ENCODE measurements around the gene PTGIR. TPM values are rescaled to one million over a fixed set of nuclear protein-coding genes. Genes with fewer than 3 reads are reported as not detected.

The PTGIR gene
- total and polyA plus RNA-seq, 2 of the 4 experiments (the other 2 are of a cell fraction): 0.54 to 5.3 TPM

DNA sequence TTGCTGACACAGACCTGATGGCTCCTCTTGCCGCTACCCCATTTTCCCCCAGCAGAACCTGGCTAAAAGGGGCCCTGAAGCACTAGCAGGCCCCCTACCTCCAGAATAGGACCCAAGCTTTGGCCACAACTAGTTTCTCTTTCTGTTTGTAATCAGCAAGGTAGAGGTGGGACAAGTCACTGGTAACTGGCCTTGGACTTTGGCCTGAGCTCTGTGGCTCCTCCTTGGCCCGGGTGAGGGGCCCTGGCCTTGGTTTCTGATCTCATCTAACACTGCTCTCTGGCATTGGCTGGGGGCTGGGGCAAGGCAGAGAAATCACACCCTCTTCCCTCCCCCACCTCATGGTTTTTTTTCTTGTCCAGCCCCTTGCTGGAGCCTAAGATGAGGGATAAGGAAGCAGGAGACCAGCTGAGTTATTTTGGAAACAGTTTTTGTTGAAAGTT lies 21.7 kb downstream of the PTGIR start:
- H3K14ac ChIP-seq (replicated peaks; ENCODE audit: low read depth, low read length): peak overlapping the region; percentile 52
- no peak overlapping the region for H2BK20ac ChIP-seq (ENCODE audit: low read depth, low read length)
- H3K56ac ChIP-seq (ENCODE audit: extremely low read depth, insufficient read depth, low read length): no peak overlapping the region
- peak overlapping the region; percentile 19 for H3K23ac ChIP-seq (ENCODE audit: low read depth, low read length)
- peaks cover 28% of the 10 kb centered on the region for H3K36me3 ChIP-seq (ENCODE audit: control insufficient read depth, insufficient read depth, low read length)
- 0 out of 4 replicates have a peak overlapping the region, but pooled peaks of 1 of the 2 experiments have one; percentile 17 for H4K8ac ChIP-seq (ENCODE audit: low read depth in 2 of 2, low read length in 2 of 2)
- no peak overlapping the region for H2BK120ac ChIP-seq (ENCODE audit: low read depth, low read length)
- peak overlapping the region; percentile 99 for H2AK9ac ChIP-seq (replicated peaks; ENCODE audit: low read depth, low read length, poor library complexity)
- dilution Hi-C loops (cut with HindIII; ENCODE audit: low sequenced_read_pairs, unreplicated experiment): no loop called here
- in situ Hi-C loops (cut with MboI; ENCODE audit: low sequenced_read_pairs): no loop called here
- ChIA-PET POLR2A (ENCODE audit: unreplicated experiment) (no interaction called here), CTCF (no interaction called here)
- H3K18ac ChIP-seq (ENCODE audit: low read depth, low read length): no peak overlapping the region
- H3K9ac ChIP-seq (ENCODE audit: low read depth, low read length): peak overlapping the region; percentile 96
- no peak overlapping the region for H2BK5ac ChIP-seq (ENCODE audit: low read depth, low read length, poor library complexity, severe bottlenecking)
- H3K27me3 ChIP-seq (ENCODE audit: control insufficient read depth, insufficient read depth, low read length): no peaks in the 10 kb centered on the region
- H3K4me1 ChIP-seq (ENCODE audit: control insufficient read depth, insufficient read depth, low read length): peaks cover 15% of the 10 kb centered on the region
- H3K4me3 ChIP-seq (ENCODE audit: insufficient read depth, low read depth, low read length): peak overlapping the region; percentile 87
- ATAC-seq (ENCODE audit: low read depth) (no peak), DNase-seq (no peak)
- H3K4me2 ChIP-seq (ENCODE audit: low read depth, low read length): peak overlapping the region; percentile 91
- intact Hi-C loops (cut with micrococcal nuclease): no loop called here
- no TSS peak for BruUV-seq (replicated peaks)
- peaks cover 3 to 66% of the 10 kb centered on the region in 2 experiments; a peak in 3 of 4 replicates for H3K79me1 ChIP-seq (ENCODE audit: low read depth in 1 of 2, low read length in 2 of 2)
- peak overlapping the region; percentile 40; the same call in 1 of the 2 replicates for H3K4ac ChIP-seq (ENCODE audit: low read depth, low read length)
- peaks cover 16% of the 10 kb centered on the region for H3K9me1 ChIP-seq (ENCODE audit: insufficient read depth, low read length)
- TF ChIP-seq, protein P1, sequence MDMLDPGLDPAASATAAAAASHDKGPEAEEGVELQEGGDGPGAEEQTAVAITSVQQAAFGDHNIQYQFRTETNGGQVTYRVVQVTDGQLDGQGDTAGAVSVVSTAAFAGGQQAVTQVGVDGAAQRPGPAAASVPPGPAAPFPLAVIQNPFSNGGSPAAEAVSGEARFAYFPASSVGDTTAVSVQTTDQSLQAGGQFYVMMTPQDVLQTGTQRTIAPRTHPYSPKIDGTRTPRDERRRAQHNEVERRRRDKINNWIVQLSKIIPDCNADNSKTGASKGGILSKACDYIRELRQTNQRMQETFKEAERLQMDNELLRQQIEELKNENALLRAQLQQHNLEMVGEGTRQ (IDR thresholded peaks at IDR 0.05; ENCODE audit: low read depth, low read length): no peak
- no peak for TF ChIP-seq MAFK (IDR thresholded peaks at IDR 0.05; ENCODE audit: low read depth, low read length)
- H4K91ac ChIP-seq (ENCODE audit: insufficient read depth, low read depth, low read length): no peak overlapping the region
- H3K9me3 ChIP-seq (ENCODE audit: control insufficient read depth, insufficient read depth, low read length): peaks cover 4% of the 10 kb centered on the region; the same call in 1 of the 2 replicates
- H3K27ac ChIP-seq (ENCODE audit: insufficient read depth, low read length): peak overlapping the region; percentile 7
- H2AFZ ChIP-seq (replicated peaks; ENCODE audit: low read length, poor library complexity): peak overlapping the region; percentile 33
- H2AK5ac ChIP-seq (ENCODE audit: low read depth, low read length): peak overlapping the region; percentile 11
- H4K5ac ChIP-seq (ENCODE audit: low read depth, low read length): no peak overlapping the region
- no CpG with 5 or more reads among the region's 2 CpGs for WGBS, 2 experiments (ENCODE audit: extremely low coverage in 2 of 2, insufficient read length in 1 of 2)
- peaks cover 59% of the 10 kb centered on the region for H4K20me1 ChIP-seq (ENCODE audit: insufficient read depth, low read length)
- no peak overlapping the region for H2BK15ac ChIP-seq (ENCODE audit: low read depth, low read length)
